GM19043 (cell line): ENCODE data around the gene KANK2.
"Not testable (repeated sequence)": the region's sequence is repeated elsewhere in the genome, so short reads cannot be mapped to it uniquely, and the experiment has no call there.

Source experiments
- ATAC-seq: cut with Tn5 transposase; IDR thresholded peaks from one replicate; pipeline ENCODE4 v1.9.1; 2021; ENCODE audit warnings: low read depth; ENCODE audit not compliant: unreplicated experiment

KANK2 gene

GRCh38 chr19:11175920-11176319 is 21.4 kb downstream of the KANK2 start:
- no peak for ATAC-seq

DNA sequence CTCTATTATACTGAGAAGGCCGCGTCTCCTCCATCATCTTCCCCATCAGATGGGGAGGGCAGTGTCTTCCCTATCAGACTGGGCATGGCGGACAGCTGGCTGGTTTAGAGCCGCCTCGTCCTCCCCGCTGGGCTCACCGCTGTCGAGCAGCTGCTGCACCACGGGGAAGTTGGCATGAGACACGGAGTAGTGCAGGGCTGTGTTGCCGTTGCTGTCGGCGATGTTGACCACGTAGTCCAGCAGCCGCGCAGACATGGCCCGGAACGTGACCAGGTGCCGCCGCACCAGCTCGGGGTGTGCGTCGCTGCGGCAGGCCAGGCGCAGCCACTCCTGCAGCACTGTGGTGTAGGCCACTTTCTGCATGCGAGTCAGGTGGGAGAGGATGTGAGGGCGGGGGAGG is 23.0 kb downstream of the KANK2 start:
- ATAC-seq = no peak

- ATAC-seq = no peak
Measured at GRCh38 chr19:11173516-11174155, 23.7 kb downstream of the KANK2 start.

DNA sequence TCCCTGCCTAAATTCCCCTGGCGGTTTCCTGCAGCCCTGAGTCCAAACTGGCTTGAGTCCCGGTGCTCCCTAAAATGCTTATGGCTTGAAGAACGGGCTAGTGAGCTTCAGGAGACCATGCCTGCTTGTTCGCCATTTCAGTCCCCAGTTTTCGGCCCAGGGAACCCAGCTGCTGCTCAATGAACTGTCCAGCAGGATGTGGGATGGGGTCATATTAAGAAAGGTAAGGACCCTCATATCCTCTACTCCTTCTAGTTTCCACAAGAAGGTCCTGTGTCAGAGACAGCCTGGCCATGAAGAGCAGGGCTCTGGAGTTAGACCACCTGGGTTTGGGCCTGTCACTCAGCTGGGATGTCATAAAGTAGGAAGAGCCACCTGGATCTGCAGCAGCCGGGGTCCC is 24.8 kb downstream of the KANK2 start:
- no peak for ATAC-seq

DNA sequence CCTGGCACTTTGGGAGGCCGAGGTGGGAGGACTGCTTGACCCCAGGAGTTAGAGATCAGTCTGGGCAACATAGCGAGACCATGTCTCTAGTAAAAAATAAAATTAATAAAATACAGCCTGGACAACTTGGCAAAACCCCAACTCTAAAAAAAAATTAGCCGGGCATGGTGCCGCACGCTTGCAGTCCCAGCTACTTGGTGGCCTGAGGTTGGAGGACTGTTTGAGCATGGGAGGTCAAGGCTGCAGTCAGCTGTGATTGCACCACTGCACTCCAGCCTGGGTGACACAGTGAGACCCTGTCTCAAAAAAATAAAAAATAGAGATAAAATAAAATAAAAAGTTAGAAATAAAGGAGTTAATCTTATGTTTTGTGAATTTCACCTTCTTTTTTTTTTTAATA is 26.2 kb downstream of the KANK2 start:
- ATAC-seq = no peak

- no peak for ATAC-seq
Measured at GRCh38 chr19:11169896-11170678, 27.3 kb downstream of the KANK2 start.

DNA sequence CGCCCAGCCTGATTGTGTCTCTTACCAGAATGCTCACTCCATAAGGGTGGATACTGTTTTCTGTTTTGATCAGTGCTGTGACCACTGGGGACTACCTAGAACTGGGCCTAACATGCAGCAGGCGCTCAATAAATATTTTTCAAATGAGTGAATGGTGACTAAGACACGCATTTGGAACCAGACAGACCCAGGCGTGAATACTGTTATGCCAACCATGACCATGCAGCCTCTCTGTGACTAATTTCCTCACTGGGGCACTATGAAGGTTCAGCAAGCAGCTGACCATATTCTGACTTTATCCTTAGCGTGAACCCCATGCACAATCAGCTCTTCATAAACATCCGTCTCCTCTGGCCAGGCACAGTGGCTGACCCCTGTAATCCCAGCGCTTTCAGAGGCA is 28.8 kb downstream of the KANK2 start:
- no peak for ATAC-seq

DNA sequence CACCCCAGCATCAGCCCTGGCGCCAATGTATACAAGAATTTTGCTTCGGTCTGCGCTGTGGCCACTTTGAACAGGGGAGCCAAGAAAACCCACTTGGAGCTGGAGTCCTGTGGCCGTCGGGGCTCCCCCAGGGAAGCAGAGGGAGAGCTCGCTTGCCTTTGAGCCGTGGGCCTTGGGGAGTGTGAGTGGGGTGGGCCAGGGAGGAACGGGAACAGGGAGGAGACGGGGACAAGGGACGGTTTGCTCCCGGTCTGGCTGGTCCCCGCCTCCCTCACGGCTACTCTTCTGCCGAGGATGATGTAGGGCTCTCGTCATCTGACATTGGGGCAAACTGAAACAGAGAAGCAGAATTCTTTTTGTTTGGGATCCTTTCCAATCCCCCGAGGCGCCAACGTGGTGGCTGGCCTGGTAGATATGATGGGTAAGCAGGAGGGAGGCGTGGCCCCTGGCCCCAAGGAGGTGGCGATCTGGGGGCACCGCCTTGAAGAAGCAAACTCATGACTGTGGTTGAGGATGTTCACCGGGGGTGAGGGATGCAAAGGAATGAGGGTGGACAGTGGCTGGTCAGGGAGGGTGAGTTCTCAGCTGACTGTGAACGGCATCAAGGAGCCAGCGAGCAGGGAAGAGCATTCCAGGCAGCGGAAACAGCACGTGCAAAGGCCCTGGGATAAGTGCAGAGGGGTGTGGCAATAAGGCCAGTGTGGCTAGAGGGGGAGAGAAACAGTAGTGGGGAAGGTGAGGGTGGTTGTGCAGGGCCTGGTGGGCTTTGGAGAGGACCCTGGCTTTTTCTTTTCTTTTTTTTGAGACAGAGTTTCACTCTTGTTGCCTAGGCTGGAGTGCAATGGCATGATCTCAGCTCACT is 30.8 kb downstream of the KANK2 start:
- no peak for ATAC-seq

DNA sequence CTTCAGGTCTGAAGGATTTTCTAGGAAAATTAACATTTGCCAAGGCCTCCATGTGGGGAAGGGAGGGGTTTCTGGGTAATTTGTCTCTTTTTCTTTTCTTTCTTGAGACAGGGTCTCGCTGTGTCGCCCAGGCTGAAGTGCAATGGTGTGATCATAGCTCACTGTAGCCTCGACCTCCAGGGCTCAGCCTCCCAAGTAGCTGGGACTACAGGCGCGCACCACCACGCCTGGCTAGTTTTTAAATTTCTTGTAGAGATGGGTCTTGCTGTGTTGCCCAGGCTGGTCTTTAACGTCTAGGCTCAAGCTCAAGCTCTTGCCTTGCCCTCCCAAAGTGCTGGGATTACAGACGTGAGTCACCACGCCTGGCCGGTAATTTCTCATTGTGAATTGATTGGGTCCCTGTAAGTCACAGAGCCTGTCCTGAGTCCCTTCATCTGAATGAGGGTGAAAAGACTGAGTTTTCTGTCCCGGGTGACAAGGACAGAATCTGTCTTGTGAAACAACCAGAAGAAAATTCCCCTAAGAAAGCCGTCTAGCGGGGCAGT is 31.8 kb downstream of the KANK2 start:
- no peak for ATAC-seq

GRCh38 chr19:11164879-11165406 is 32.4 kb downstream of the KANK2 start:
- ATAC-seq = no peak

DNA sequence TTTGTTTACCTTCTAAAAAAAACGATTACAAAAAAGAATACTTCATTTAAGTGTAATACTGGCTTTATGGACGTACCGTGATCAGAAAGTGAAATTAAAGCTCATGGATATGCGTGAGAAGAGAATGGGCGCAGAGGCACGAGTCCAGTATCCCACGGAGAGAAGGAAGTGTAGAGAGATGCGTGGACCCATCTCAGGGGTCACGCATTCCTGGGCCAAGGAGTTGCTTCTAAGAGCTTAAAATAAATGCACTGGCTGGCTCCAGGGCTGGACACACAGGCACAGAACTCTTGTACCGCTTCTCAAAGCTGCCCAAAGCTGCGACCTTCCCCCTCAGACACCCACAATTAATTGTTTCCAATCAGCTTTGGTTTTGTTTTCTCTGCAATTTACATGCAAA is 33.0 kb downstream of the KANK2 start:
- ATAC-seq = no peak

DNA sequence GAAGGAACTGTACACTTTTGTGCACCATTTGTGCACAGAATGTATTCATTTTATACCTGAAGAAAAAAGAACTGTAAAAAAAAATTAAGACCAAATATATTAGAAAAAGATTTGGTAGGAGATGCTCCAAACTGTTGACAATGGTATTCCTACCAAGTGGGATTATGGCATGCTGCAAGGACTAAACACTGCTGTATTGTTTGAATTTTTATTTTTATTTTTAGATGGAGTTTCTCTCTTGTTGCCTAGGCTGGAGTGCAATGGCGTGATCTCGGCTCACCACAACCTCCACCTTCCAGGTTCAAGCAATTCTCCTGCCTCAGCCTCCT is 36.9 kb downstream of the KANK2 start:
- not testable (repeated sequence) for ATAC-seq

- no peak for ATAC-seq
Measured at GRCh38 chr19:11159598-11160439, 37.5 kb downstream of the KANK2 start.

GRCh38 chr19:11155373-11156120 is 41.8 kb downstream of the KANK2 start, which contains the start of gene SPC24:
TSS of gene SPC24 (minus strand) at chr19:11155782. CDS start at chr19:11155776, 6 bp downstream.
- ATAC-seq = peak; percentile 98

DNA sequence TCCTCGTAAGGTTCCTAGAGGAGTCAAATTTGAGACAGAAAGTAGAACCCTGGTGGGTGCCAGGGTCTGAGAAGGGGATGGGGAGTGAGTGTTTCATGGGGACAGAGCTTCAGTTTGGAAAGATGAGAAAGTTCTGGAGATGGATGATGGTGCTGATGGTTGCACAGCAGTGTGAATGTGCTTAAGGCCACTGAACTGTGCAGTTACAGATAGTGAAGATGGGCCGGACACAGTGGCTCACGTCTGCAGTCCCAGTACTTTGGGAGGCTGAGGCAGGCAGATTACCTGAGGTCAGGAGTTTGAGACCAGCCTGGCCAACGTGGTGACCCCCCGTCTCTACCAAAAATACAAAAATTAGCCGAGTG is 42.7 kb downstream of the KANK2 start:
- no peak for ATAC-seq

DNA sequence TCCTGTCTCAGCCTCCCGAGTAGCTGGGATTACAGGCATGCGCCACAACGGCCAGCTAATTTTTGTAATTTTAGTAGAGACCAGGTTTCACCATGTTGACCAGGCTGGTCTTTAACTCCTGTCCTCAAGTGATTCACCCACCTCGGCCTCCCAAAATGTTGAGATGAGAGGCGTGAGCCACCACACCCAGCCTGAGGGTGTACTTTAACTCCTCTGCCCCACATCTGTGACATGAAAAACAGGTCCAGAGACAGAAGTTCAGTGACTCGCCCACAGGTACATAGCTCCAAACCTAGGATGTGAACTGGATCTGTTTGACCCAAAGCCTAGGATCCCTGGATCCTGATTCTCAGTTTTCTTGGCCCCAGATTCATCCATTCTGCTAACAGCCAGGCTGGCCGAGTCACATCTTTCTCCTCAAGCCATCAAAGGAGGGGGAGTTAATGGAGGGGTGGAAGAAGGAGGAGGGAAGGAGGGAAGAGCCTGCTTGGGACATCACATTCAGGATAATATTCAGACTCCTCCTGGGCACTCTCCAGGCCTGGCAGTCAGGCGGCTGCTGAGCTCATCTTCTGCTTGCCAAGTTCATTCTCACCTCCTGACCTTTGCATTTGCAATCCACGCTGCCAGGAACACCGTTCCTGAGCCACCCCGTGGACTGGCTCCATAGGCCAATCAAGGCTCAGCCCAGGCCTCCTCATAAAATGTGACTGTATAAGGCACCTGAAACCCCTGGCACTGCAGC is 44.9 kb downstream of the KANK2 start:
- no peak for ATAC-seq

GRCh38 chr19:11151181-11151580 is 46.2 kb downstream of the KANK2 start:
- ATAC-seq = no peak

DNA sequence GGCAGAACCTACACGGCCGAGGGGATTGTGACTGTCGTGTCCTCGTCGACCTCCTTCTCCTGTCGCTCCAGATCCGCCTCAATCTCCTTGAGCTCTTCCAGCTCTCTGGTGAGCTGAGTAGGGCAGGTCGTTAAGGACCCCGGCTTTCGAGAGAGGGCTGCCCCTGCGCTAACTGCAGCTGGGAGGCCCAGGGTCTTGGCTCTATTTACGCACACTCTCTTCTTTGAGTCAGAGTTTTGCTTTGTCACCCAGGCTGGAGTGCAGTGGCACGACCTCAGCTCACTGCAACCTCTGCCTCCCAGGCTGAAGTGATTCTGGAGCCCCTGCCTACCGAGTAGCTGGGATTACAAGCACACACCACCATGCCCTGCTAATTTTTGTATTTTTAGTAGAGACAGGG is 49.3 kb downstream of the KANK2 start:
- no peak for ATAC-seq

- no peak for ATAC-seq
Measured at GRCh38 chr19:11145536-11145924, 51.8 kb downstream of the KANK2 start.
